ENCODE measurements around the gene TOR1B. TPM values are rescaled to one million over a fixed set of nuclear protein-coding genes. Genes with fewer than 3 reads are reported as not detected.

TOR1B gene
- total RNA-seq, 2 experiments from 2014 or later = 18.8 to 21.3 TPM

- Mint-ChIP-seq H3K9me3 (no peaks in the 10 kb centered on the region), H3K36me3 (ENCODE audit: low read depth) (peaks cover 14% of the 10 kb centered on the region), H3K27me3 (ENCODE audit: low read depth) (no peaks in the 10 kb centered on the region), H3K4me1 (ENCODE audit: low read depth) (peaks cover 23% of the 10 kb centered on the region), H3K27ac (no peak overlapping the region), H3K4me3 (peak overlapping the region; percentile 33)
- CTCF ChIA-PET = interaction anchor here (1.0 kb wide), 1 partner anchor 63 kb away, joined by 3 read pairs; no protein-coding TSS in a partner anchor
- no peak for DNase-seq
- intact Hi-C loops (cut with micrococcal nuclease) = no loop called here
Measured at GRCh38 chr9:129801504-129801903, 1.5 kb upstream of the TOR1B start.

GRCh38 chr9:129803676-129804060, 684 bp downstream of the TOR1B start:
- Mint-ChIP-seq H3K36me3 (ENCODE audit: low read depth) (peaks cover 22% of the 10 kb centered on the region), H3K27me3 (ENCODE audit: low read depth) (no peaks in the 10 kb centered on the region), H3K27ac (peak overlapping the region; percentile 46), H3K4me3 (peak overlapping the region; percentile 84), H3K9me3 (no peaks in the 10 kb centered on the region), H3K4me1 (ENCODE audit: low read depth) (peaks cover 24% of the 10 kb centered on the region)
- CTCF ChIA-PET = interaction anchor here (0.6 to 1.6 kb wide), 3 partner anchors 10 to 81 kb away, joined by 4 to 5 read pairs (median 5); no protein-coding TSS in a partner anchor
- intact Hi-C loops (cut with micrococcal nuclease) = loop anchor here (1.0 kb wide), 2 partner anchors 32 to 81 kb away; partner anchors contain the start of genes C9orf78 and USP20
- no peak for DNase-seq

GRCh38 chr9:129806061-129806460, 3.1 kb downstream of the TOR1B start:
- CTCF ChIA-PET = no interaction called here
- peak overlapping the region; percentile 54 for H3K27ac Mint-ChIP-seq
- DNase-seq = no peak
- no peaks in the 10 kb centered on the region for H3K27me3 Mint-ChIP-seq (ENCODE audit: low read depth)
- intact Hi-C loops (cut with micrococcal nuclease) = no loop called here
- H3K4me3 Mint-ChIP-seq = no peak overlapping the region
- peaks cover 24% of the 10 kb centered on the region for H3K4me1 Mint-ChIP-seq (ENCODE audit: low read depth)
- no peaks in the 10 kb centered on the region for H3K9me3 Mint-ChIP-seq
- H3K36me3 Mint-ChIP-seq (ENCODE audit: low read depth) = peaks cover 40% of the 10 kb centered on the region

GRCh38 chr9:129809346-129809745, 6.4 kb downstream of the TOR1B start:
- Mint-ChIP-seq H3K4me1 (ENCODE audit: low read depth) (peaks cover 25% of the 10 kb centered on the region), H3K27ac (peak overlapping the region; percentile 62), H3K36me3 (ENCODE audit: low read depth) (peaks cover 39% of the 10 kb centered on the region), H3K9me3 (no peaks in the 10 kb centered on the region), H3K27me3 (ENCODE audit: low read depth) (no peaks in the 10 kb centered on the region), H3K4me3 (no peak overlapping the region)
- no peak for DNase-seq
- CTCF ChIA-PET = interaction anchor here (0.5 kb wide), 1 partner anchor 72 kb away, joined by 3 read pairs; no protein-coding TSS in a partner anchor
- intact Hi-C loops (cut with micrococcal nuclease) = no loop called here

GRCh38 chr9:129810116-129810515, 7.1 kb downstream of the TOR1B start:
- Mint-ChIP-seq H3K9me3 (no peaks in the 10 kb centered on the region), H3K4me1 (ENCODE audit: low read depth) (peaks cover 22% of the 10 kb centered on the region), H3K4me3 (no peak overlapping the region), H3K27me3 (ENCODE audit: low read depth) (no peaks in the 10 kb centered on the region), H3K27ac (peak overlapping the region; percentile 18), H3K36me3 (ENCODE audit: low read depth) (peaks cover 42% of the 10 kb centered on the region)
- intact Hi-C loops (cut with micrococcal nuclease) = no loop called here
- CTCF ChIA-PET = no interaction called here
- DNase-seq = no peak

- intact Hi-C loops (cut with micrococcal nuclease) = no loop called here
- CTCF ChIA-PET = interaction anchor here (1.0 kb wide), 1 partner anchor 425 kb away, joined by 3 read pairs; no protein-coding TSS in a partner anchor
- Mint-ChIP-seq H3K4me1 (ENCODE audit: low read depth) (peaks cover 16% of the 10 kb centered on the region), H3K27ac (no peak overlapping the region), H3K4me3 (no peak overlapping the region), H3K27me3 (ENCODE audit: low read depth) (no peaks in the 10 kb centered on the region), H3K36me3 (ENCODE audit: low read depth) (peaks cover 43% of the 10 kb centered on the region), H3K9me3 (no peaks in the 10 kb centered on the region)
- DNase-seq = no peak
Measured at GRCh38 chr9:129810788-129811187, 7.8 kb downstream of the TOR1B start.

- no peak overlapping the region for H3K4me3 Mint-ChIP-seq
- H3K27me3 Mint-ChIP-seq (ENCODE audit: low read depth) = no peaks in the 10 kb centered on the region
- intact Hi-C loops (cut with micrococcal nuclease) = no loop called here
- peak overlapping the region; percentile 5 for H3K27ac Mint-ChIP-seq
- CTCF ChIA-PET = interaction anchor here (1.0 to 1.5 kb wide), 2 partner anchors 22 to 424 kb away, joined by 3 to 4 read pairs; no protein-coding TSS in a partner anchor
- DNase-seq = no peak
- H3K9me3 Mint-ChIP-seq = no peaks in the 10 kb centered on the region
- peaks cover 8% of the 10 kb centered on the region for H3K4me1 Mint-ChIP-seq (ENCODE audit: low read depth)
- H3K36me3 Mint-ChIP-seq (ENCODE audit: low read depth) = peaks cover 44% of the 10 kb centered on the region
Measured at GRCh38 chr9:129811967-129812363, 9.0 kb downstream of the TOR1B start.

GRCh38 chr9:129812385-129812784, 9.4 kb downstream of the TOR1B start:
- Mint-ChIP-seq H3K27me3 (ENCODE audit: low read depth) (no peaks in the 10 kb centered on the region), H3K4me1 (ENCODE audit: low read depth) (peaks cover 8% of the 10 kb centered on the region), H3K4me3 (no peak overlapping the region), H3K36me3 (ENCODE audit: low read depth) (peaks cover 40% of the 10 kb centered on the region), H3K9me3 (no peaks in the 10 kb centered on the region), H3K27ac (no peak overlapping the region)
- intact Hi-C loops (cut with micrococcal nuclease) = no loop called here
- CTCF ChIA-PET = interaction anchor here (1.5 kb wide), 1 partner anchor 22 kb away, joined by 4 read pairs; no protein-coding TSS in a partner anchor
- DNase-seq = no peak

- Mint-ChIP-seq H3K27me3 (ENCODE audit: low read depth) (no peaks in the 10 kb centered on the region), H3K36me3 (ENCODE audit: low read depth) (peaks cover 42% of the 10 kb centered on the region), H3K9me3 (no peaks in the 10 kb centered on the region), H3K4me1 (ENCODE audit: low read depth) (peaks cover 8% of the 10 kb centered on the region), H3K27ac (no peak overlapping the region), H3K4me3 (no peak overlapping the region)
- DNase-seq = no peak
- CTCF ChIA-PET = no interaction called here
- intact Hi-C loops (cut with micrococcal nuclease) = no loop called here
Measured at GRCh38 chr9:129813661-129814060, 10.7 kb downstream of the TOR1B start.

- Mint-ChIP-seq H3K9me3 (no peaks in the 10 kb centered on the region), H3K4me1 (ENCODE audit: low read depth) (peaks cover 11% of the 10 kb centered on the region), H3K36me3 (ENCODE audit: low read depth) (peaks cover 39% of the 10 kb centered on the region), H3K4me3 (no peak overlapping the region), H3K27ac (peak overlapping the region; percentile 69), H3K27me3 (ENCODE audit: low read depth) (no peaks in the 10 kb centered on the region)
- intact Hi-C loops (cut with micrococcal nuclease) = no loop called here
- DNase-seq = no peak
- CTCF ChIA-PET = no interaction called here
Measured at GRCh38 chr9:129814432-129815223, 11.6 kb downstream of the TOR1B start.

- peaks cover 33% of the 10 kb centered on the region for H3K36me3 Mint-ChIP-seq (ENCODE audit: low read depth)
- CTCF ChIA-PET = no interaction called here
- H3K27ac Mint-ChIP-seq = no peak overlapping the region
- H3K27me3 Mint-ChIP-seq (ENCODE audit: low read depth) = no peaks in the 10 kb centered on the region
- intact Hi-C loops (cut with micrococcal nuclease) = no loop called here
- no peak overlapping the region for H3K4me3 Mint-ChIP-seq
- no peaks in the 10 kb centered on the region for H3K9me3 Mint-ChIP-seq
- no peak for DNase-seq
- peaks cover 11% of the 10 kb centered on the region for H3K4me1 Mint-ChIP-seq (ENCODE audit: low read depth)
Measured at GRCh38 chr9:129815278-129815677, 12.3 kb downstream of the TOR1B start.

GRCh38 chr9:129816501-129817435, 13.8 kb downstream of the TOR1B start:
- no peak for DNase-seq
- CTCF ChIA-PET = interaction anchor here (1.0 to 1.1 kb wide), 2 partner anchors 20 to 282 kb away, joined by 3 to 4 read pairs; no protein-coding TSS in a partner anchor
- H3K4me3 Mint-ChIP-seq = no peak overlapping the region
- intact Hi-C loops (cut with micrococcal nuclease) = no loop called here
- no peaks in the 10 kb centered on the region for H3K27me3 Mint-ChIP-seq (ENCODE audit: low read depth)
- H3K4me1 Mint-ChIP-seq (ENCODE audit: low read depth) = peaks cover 8% of the 10 kb centered on the region
- peaks cover 27% of the 10 kb centered on the region for H3K36me3 Mint-ChIP-seq (ENCODE audit: low read depth)
- no peaks in the 10 kb centered on the region for H3K9me3 Mint-ChIP-seq
- no peak overlapping the region for H3K27ac Mint-ChIP-seq
